Measurements from ENCODE around the gene ST6GAL1.

GRCh38 chr3:186978712-186979111, 48.4 kb downstream of the ST6GAL1 start:
- TF ChIP-seq CTCF (IDR thresholded peaks at IDR 0.05), result no peak
- TF ChIP-seq POLR2A (IDR thresholded peaks at IDR 0.05), result no peak
